ENCODE results near the gene CD9. TPM values are rescaled to one million over a fixed set of nuclear protein-coding genes. Genes with fewer than 3 reads are reported as not detected.
"Not testable (repeated sequence)": the region's sequence is repeated elsewhere in the genome, so short reads cannot be mapped to it uniquely, and the experiment has no call there.

CD9 gene
- total RNA-seq, 2 donors from 2014 or later = 0.76 to 1.6 TPM

- H3K4me3 Mint-ChIP-seq = no peak overlapping the region
- H3K27me3 Mint-ChIP-seq = peaks cover 31% of the 10 kb centered on the region
- no peaks in the 10 kb centered on the region for H3K9me3 Mint-ChIP-seq
- ATAC-seq (replicated peaks) = no peak
- no peaks in the 10 kb centered on the region for H3K4me1 Mint-ChIP-seq
- H3K36me3 Mint-ChIP-seq (ENCODE audit: low read depth) = no peaks in the 10 kb centered on the region
- H3K27ac Mint-ChIP-seq = no peak overlapping the region
Measured at GRCh38 chr12:6189028-6189427, 11.2 kb upstream of the CD9 start.

GRCh38 chr12:6189952-6190598 is 10.1 kb upstream of the CD9 start:
- not testable (repeated sequence) for H3K4me1 Mint-ChIP-seq; H3K36me3 Mint-ChIP-seq (ENCODE audit: low read depth); H3K4me3 Mint-ChIP-seq; H3K9me3 Mint-ChIP-seq; ATAC-seq (replicated peaks); H3K27ac Mint-ChIP-seq
- H3K27me3 Mint-ChIP-seq = peaks cover 31% of the 10 kb centered on the region

GRCh38 chr12:6190767-6191530 is 9.3 kb upstream of the CD9 start:
- not testable (repeated sequence) for H3K4me3 Mint-ChIP-seq; H3K27ac Mint-ChIP-seq; ATAC-seq (replicated peaks); H3K9me3 Mint-ChIP-seq; H3K4me1 Mint-ChIP-seq; H3K36me3 Mint-ChIP-seq (ENCODE audit: low read depth)
- H3K27me3 Mint-ChIP-seq = peaks cover 31% of the 10 kb centered on the region

GRCh38 chr12:6192604-6193380 is 7.4 kb upstream of the CD9 start:
- H3K27me3 Mint-ChIP-seq = peaks cover 35% of the 10 kb centered on the region
- no peaks in the 10 kb centered on the region for H3K36me3 Mint-ChIP-seq (ENCODE audit: low read depth)
- H3K9me3 Mint-ChIP-seq = no peaks in the 10 kb centered on the region
- no peak overlapping the region for H3K4me3 Mint-ChIP-seq
- H3K4me1 Mint-ChIP-seq = peaks cover 3% of the 10 kb centered on the region
- no peak for ATAC-seq (replicated peaks)
- H3K27ac Mint-ChIP-seq = no peak overlapping the region

GRCh38 chr12:6193853-6194815 is 6.1 kb upstream of the CD9 start:
- Mint-ChIP-seq H3K4me3 (no peak overlapping the region), H3K9me3 (no peaks in the 10 kb centered on the region), H3K4me1 (peaks cover 9% of the 10 kb centered on the region), H3K27me3 (peaks cover 37% of the 10 kb centered on the region), H3K27ac (no peak overlapping the region), H3K36me3 (ENCODE audit: low read depth) (no peaks in the 10 kb centered on the region)
- no peak for ATAC-seq (replicated peaks)

GRCh38 chr12:6195665-6196535 is 4.3 kb upstream of the CD9 start:
- no peaks in the 10 kb centered on the region for H3K9me3 Mint-ChIP-seq
- no peak overlapping the region for H3K4me3 Mint-ChIP-seq
- H3K27ac Mint-ChIP-seq = peak overlapping the region; percentile 63
- H3K27me3 Mint-ChIP-seq = peaks cover 29% of the 10 kb centered on the region
- ATAC-seq (replicated peaks) = peak; percentile 87
- H3K4me1 Mint-ChIP-seq = peaks cover 9% of the 10 kb centered on the region
- H3K36me3 Mint-ChIP-seq (ENCODE audit: low read depth) = no peaks in the 10 kb centered on the region

- no peak for ATAC-seq (replicated peaks)
- Mint-ChIP-seq H3K4me1 (peaks cover 9% of the 10 kb centered on the region), H3K27me3 (peaks cover 39% of the 10 kb centered on the region), H3K27ac (no peak overlapping the region), H3K36me3 (ENCODE audit: low read depth) (no peaks in the 10 kb centered on the region), H3K9me3 (no peaks in the 10 kb centered on the region), H3K4me3 (no peak overlapping the region)
Measured at GRCh38 chr12:6198051-6198450, 2.1 kb upstream of the CD9 start.

GRCh38 chr12:6198556-6198955 is 1.6 kb upstream of the CD9 start:
- H3K27ac Mint-ChIP-seq = peak overlapping the region; percentile 28
- H3K4me3 Mint-ChIP-seq = no peak overlapping the region
- peaks cover 9% of the 10 kb centered on the region for H3K4me1 Mint-ChIP-seq
- peaks cover 40% of the 10 kb centered on the region for H3K27me3 Mint-ChIP-seq
- ATAC-seq (replicated peaks) = peak; percentile 3
- no peaks in the 10 kb centered on the region for H3K36me3 Mint-ChIP-seq (ENCODE audit: low read depth)
- no peaks in the 10 kb centered on the region for H3K9me3 Mint-ChIP-seq

- H3K4me3 Mint-ChIP-seq = peak overlapping the region; percentile 20
- no peaks in the 10 kb centered on the region for H3K9me3 Mint-ChIP-seq
Measured at GRCh38 chr12:6198985-6199530, 1.1 kb upstream of the CD9 start.

GRCh38 chr12:6199531-6200255 is 507 bp upstream of the CD9 start:
- H3K27me3 Mint-ChIP-seq = peaks cover 44% of the 10 kb centered on the region
- no peak for ATAC-seq (replicated peaks)
- H3K4me3 Mint-ChIP-seq = peak overlapping the region; percentile 20
- no peak overlapping the region for H3K27ac Mint-ChIP-seq
- H3K4me1 Mint-ChIP-seq = peaks cover 9% of the 10 kb centered on the region
- H3K9me3 Mint-ChIP-seq = no peaks in the 10 kb centered on the region
- no peaks in the 10 kb centered on the region for H3K36me3 Mint-ChIP-seq (ENCODE audit: low read depth)

More at GRCh38 chr12:6198985-6199530, 1.1 kb upstream of the CD9 start:
- Mint-ChIP-seq H3K27ac (peak overlapping the region; percentile 28), H3K36me3 (ENCODE audit: low read depth) (no peaks in the 10 kb centered on the region), H3K4me1 (peaks cover 9% of the 10 kb centered on the region), H3K27me3 (peaks cover 44% of the 10 kb centered on the region)
- ATAC-seq (replicated peaks) = peak; percentile 31

GRCh38 chr12:6201213-6201608 is 1.0 kb downstream of the CD9 start:
- ATAC-seq (replicated peaks) = no peak
- H3K4me3 Mint-ChIP-seq = peak overlapping the region; percentile 18
- H3K27ac Mint-ChIP-seq = no peak overlapping the region
- H3K36me3 Mint-ChIP-seq (ENCODE audit: low read depth) = no peaks in the 10 kb centered on the region
- H3K27me3 Mint-ChIP-seq = peaks cover 42% of the 10 kb centered on the region
- H3K9me3 Mint-ChIP-seq = no peaks in the 10 kb centered on the region
- H3K4me1 Mint-ChIP-seq = peaks cover 6% of the 10 kb centered on the region

GRCh38 chr12:6201826-6202225 is 1.6 kb downstream of the CD9 start:
- H3K27me3 Mint-ChIP-seq = peaks cover 41% of the 10 kb centered on the region
- no peak overlapping the region for H3K27ac Mint-ChIP-seq
- H3K9me3 Mint-ChIP-seq = no peaks in the 10 kb centered on the region
- H3K36me3 Mint-ChIP-seq (ENCODE audit: low read depth) = no peaks in the 10 kb centered on the region
- no peak overlapping the region for H3K4me3 Mint-ChIP-seq
- ATAC-seq (replicated peaks) = no peak
- peaks cover 6% of the 10 kb centered on the region for H3K4me1 Mint-ChIP-seq

All from activated T-helper 17 cell treated with anti-CD3 and anti-CD28 coated beads, Interleukin-2, amount 50 U/mL, for 72 hours (primary cell).